ENCODE measurements around the gene VANGL2. TPM values are rescaled to one million over a fixed set of nuclear protein-coding genes. Genes with fewer than 3 reads are reported as not detected.

VANGL2 gene
- total and polyA plus RNA-seq, 2 of the 8 experiments (the other 6 are each of a cell fraction or from before 2014, with no cell fraction given), result 62.5 to 118 TPM

DNA sequence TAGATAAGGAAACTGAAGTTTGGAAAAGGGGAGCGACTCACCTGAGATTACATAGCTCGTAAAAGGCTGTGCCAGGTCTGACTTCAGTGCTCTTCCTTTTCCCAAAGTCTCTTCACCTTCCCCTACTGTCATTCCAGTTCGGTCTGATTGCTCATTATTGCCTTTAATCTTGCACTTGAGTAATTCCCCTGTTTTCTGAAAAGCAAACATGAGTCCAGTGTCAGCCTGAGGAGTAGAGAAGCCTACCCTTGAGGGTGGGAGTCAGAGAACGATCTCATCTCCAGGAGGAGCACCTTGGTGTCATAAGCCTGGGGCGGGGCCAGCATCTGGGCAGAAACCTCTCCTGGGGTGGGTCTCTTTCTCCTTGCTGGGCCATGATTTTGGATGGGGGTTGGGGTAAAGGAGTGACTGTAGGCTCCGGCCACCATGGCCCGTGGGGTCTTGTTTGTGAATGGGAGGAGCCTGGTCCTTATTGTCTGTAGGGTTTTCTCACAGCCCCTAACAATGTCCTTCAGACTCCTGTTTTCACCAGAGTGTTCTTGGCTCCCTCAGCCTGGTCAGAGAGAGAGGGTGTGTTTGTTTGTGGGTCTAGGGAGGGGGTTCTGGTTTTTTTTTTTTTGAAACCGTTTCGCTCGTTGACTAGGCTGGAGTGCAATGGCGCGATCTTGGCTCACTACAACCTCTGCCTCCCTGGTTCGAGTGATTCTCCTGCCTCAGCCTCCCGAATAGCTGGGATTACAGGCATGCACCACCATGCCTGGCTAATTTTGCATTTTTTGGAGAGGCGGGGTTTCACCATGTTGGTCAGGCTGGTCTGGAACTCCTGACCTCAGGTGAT, 6.0 kb downstream of the VANGL2 start:
- Histone ChIP-seq H3K4ac (replicated peaks; ENCODE audit: insufficient read length, low read depth, low read length) (no peak overlapping the region), H3K9me3 (ENCODE audit: insufficient read depth in 2 of 2, low read depth in 1 of 2, low read length in 1 of 2) (no peaks in the 10 kb centered on the region), H2BK5ac (ENCODE audit: low read depth, low read length) (no peak overlapping the region), H3K27ac (ENCODE audit: low read depth, low read length) (no peak overlapping the region), H3K9ac (replicated peaks in 1 of 4; ENCODE audit: extremely low read depth in 1 of 4, low read depth in 3 of 4, low read length in 3 of 4) (no peak overlapping the region), H4K20me1 (replicated peaks in 1 of 2; ENCODE audit: control insufficient read depth in 1 of 2, insufficient read depth in 2 of 2, low read length in 2 of 2) (peaks cover 5 to 17% of the 10 kb centered on the region in 2 experiments), H3K4me2 (ENCODE audit: insufficient read depth in 1 of 2, low read depth in 2 of 2, low read length in 2 of 2) (no peak overlapping the region), H3K79me1 (ENCODE audit: low read depth, low read length) (peaks cover 39% of the 10 kb centered on the region), H3K23ac (ENCODE audit: insufficient read length) (no peak overlapping the region), H3K79me2 (ENCODE audit: control insufficient read depth in 1 of 2, insufficient read depth in 2 of 2, low read length in 2 of 2) (peaks cover 18 to 97% of the 10 kb centered on the region in 2 experiments), H3K27me3 (replicated peaks in 1 of 4; ENCODE audit: control insufficient read depth in 3 of 4, extremely low read depth in 1 of 4, insufficient read depth in 3 of 4, low read length in 3 of 4) (no peaks in the 10 kb centered on the region), H3K36me3 (ENCODE audit: control insufficient read depth in 2 of 4, insufficient read depth in 4 of 4, low read length in 3 of 4) (0 out of 8 replicates have a peak, but pooled peaks cover 0 to 2% (median 0%) of the 10 kb centered on the region in 4 experiments), H4K8ac (ENCODE audit: extremely low read depth, insufficient read depth, low read length) (no peak overlapping the region), H3K14ac (ENCODE audit: insufficient read length) (no peak overlapping the region), H3K23me2 (ENCODE audit: low read depth, low read length) (peaks cover 4% of the 10 kb centered on the region), H2BK15ac (ENCODE audit: low read length) (0 out of 2 replicates have a peak overlapping the region, but pooled peaks have one; percentile 5), H4K91ac (replicated peaks; ENCODE audit: insufficient read length, low read length) (no peak overlapping the region), H2AK5ac (ENCODE audit: low read depth, low read length) (no peak overlapping the region), H3K18ac (ENCODE audit: extremely low read depth, low read length) (no peak overlapping the region), H4K5ac (ENCODE audit: insufficient read length, low read depth, low read length) (no peak overlapping the region), H2BK20ac (ENCODE audit: low read length) (no peak overlapping the region), H2AFZ (ENCODE audit: low read length) (no peak overlapping the region), H3K4me3 (ENCODE audit: extremely low read depth in 1 of 4, insufficient read depth in 2 of 4, low read depth in 3 of 4, low read length in 4 of 4) (no peak overlapping the region), H3K56ac (replicated peaks; ENCODE audit: insufficient read length, low read depth, low read length) (no peak overlapping the region), H3K4me1 (replicated peaks in 1 of 4; ENCODE audit: control insufficient read depth in 3 of 4, insufficient read depth in 4 of 4, low read length in 3 of 4) (peaks cover 26 to 46% (median 33%) of the 10 kb centered on the region in 4 experiments), H2BK120ac (replicated peaks; ENCODE audit: low read depth, low read length) (no peak overlapping the region), H2BK12ac (ENCODE audit: low read depth, low read length) (no peak overlapping the region)
- CTCF ChIA-PET (ENCODE audit: partially characterized antibody), result interaction anchor here (0.7 to 8.5 kb wide), 4 partner anchors 21 to 139 kb away, joined by 3 to 70 read pairs (median 30); no protein-coding TSS in a partner anchor
- FAIRE-seq (no peak), DNase-seq (ENCODE audit: low read depth in 1 of 2, low spot score in 2 of 2) (peak in 1 of 2 experiments; percentile 39)
- WGBS, 2 experiments (ENCODE audit: extremely low coverage in 1 of 2, insufficient coverage in 1 of 2, insufficient read length in 1 of 2, insufficient replicate concordance in 2 of 2, low coverage in 1 of 2, low lambda C conversion rate in 2 of 2, missing lambda C conversion rate in 1 of 2), result 89% methylated on average over 10 of the region's 15 CpGs; no CpG with 5 or more reads in 1 of the 2 experiments
- POLR2A ChIA-PET (ENCODE audit: partially characterized antibody), result interaction anchor here (1.0 to 1.5 kb wide), 3 partner anchors 9 to 43 kb away, joined by 3 read pairs; no protein-coding TSS in a partner anchor
- TF ChIP-seq SAP30 (IDR thresholded peaks at IDR 0.05; ENCODE audit: insufficient read depth, insufficient replicate concordance, low read length) (no peak), TBP (IDR thresholded peaks at IDR 0.05; ENCODE audit: low read depth, low read length) (no peak)
